CD4-positive, alpha-beta T cell treated with Interleukin-6 at 100 ng/mL for 8 hours (primary cell): ENCODE measurements around the gene HDAC4.

ENCODE experiments used
- DNase-seq: peaks from one replicate; pipeline ENCODE4 v3.0.0-alpha.2; 2020; ENCODE audit warnings: mixed read lengths, low spot score

Gene HDAC4

GRCh38 chr2:239022437-239023260 is 378.2 kb downstream of the HDAC4 start:
- no peak for DNase-seq

GRCh38 chr2:239021651-239022436 is 379.0 kb downstream of the HDAC4 start:
- DNase-seq, result no peak

DNA sequence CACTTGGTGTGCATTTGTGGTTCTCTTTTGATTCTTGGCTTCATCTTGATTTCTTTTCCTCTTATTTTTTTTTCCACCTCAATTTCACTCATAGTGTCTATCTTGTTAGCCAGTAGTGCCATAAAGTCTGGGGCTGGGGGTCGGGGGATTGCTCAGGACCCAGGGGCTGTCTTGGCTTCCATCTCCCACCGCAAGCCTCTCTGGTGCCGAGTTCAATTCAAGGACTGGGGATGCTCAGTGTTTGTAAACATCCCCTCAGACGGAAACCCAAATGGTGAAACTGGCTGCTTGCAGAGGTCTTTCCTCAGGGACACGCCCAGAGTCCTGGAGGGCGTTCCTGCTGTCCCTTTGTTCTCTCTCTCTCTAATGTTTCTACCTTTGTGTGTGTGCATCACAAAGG is 379.6 kb downstream of the HDAC4 start:
- DNase-seq, result no peak

- DNase-seq, result no peak
These were observed 380.2 kb downstream of the HDAC4 start for GRCh38 chr2:239020541-239021041.

- DNase-seq, result no peak
These were observed 381.6 kb downstream of the HDAC4 start for GRCh38 chr2:239019183-239019581.

GRCh38 chr2:239018271-239019182 is 382.3 kb downstream of the HDAC4 start:
- no peak for DNase-seq

DNA sequence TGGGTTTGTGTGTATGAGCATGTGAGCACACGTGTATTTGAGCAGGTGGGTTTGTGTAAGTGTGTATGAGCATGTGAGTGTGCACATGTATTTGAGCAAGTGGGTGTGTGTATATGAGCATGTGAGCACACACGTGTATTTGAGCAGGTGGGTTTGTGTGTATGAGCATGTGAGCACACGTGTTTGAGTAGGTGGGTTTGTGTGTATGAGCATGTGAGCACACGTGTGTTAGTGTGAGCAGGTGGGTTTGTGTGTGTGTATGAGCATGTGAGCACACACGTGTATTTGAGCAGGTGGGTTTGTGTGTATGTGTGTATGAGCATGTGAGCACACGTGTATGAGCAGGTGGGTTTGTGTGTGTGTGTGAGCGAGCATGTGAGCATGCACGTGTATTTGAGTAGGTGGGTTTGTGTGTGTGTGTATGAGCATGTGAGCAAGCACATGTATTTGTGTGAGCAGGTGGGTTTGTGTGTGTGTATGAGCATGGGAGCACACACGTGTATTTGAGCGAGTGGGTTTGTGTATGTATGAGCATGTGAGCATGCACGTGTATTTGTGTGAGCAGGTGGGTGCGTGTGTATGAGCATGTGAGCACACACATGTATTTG is 383.2 kb downstream of the HDAC4 start:
- no peak for DNase-seq

DNA sequence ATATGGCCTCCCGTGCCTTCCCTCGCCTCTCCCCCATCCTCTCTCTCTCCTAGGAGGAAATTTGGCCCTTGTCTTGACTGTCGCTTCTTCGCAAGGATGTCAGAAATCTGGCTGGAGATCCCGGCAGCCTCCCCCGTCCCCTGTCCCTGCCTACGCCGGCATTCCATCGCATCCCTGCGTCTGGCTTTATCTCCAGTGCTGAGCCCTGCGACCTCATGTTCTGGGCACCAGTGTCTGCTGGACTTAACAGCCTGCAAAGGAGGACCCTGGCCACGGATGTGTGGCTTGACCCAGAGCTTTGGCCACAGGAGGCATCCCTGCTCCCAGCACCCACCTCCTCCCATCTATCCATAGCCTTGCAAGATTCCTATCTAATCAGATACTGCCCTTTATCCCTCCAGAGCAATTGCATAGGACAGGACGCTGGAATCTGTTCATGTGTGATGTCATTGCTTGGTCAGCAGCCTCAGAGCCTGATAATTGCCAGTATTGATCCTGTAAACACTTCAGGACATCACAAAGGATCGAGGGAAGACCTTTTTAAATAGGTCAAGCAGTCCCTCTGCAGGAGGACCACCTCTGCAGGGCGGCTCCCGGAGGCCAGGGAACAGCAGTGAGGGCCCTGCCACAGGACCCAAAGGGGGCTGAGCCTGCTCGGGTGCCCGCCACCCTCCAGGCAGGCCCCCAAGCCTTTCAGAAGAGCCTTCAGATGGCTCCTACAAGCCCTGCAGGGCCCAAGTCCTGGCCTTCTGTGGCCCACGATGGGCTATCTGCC is 384.7 kb downstream of the HDAC4 start:
- no peak for DNase-seq

DNA sequence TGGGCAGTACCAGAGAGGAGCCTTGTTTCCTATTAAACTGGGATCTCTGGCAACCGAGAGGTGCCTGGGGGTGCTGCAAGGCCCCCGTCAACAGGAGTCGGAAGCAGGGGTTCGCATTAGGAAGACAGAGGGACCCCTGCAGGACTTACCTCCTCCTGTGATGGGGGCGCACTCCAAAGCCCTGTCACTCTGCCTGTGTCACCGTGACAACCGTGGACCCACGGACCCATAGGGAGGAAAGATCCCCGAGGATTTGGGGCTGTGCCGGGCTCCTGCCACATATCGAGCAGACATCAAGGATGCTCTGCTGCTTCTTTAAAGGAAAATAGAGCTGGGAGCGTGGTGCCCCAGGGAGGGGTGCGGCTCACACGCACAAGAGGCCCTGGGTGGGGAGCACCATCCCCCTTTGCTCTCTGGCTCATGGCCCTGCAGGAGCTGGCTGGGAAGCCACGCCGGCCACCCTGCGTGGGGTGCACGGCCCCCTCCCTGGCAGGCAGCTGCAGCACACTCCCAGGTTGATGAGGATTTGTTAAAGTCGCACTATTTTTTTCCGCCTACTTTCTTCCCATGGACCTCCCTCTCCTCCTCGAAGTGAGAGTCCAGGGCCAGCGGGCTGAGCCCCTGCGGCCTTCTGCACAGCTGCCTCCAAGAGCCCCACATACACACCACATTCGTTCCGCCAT is 385.5 kb downstream of the HDAC4 start:
- no peak for DNase-seq

- no peak for DNase-seq
These were observed 386.2 kb downstream of the HDAC4 start for GRCh38 chr2:239014458-239015217.

DNA sequence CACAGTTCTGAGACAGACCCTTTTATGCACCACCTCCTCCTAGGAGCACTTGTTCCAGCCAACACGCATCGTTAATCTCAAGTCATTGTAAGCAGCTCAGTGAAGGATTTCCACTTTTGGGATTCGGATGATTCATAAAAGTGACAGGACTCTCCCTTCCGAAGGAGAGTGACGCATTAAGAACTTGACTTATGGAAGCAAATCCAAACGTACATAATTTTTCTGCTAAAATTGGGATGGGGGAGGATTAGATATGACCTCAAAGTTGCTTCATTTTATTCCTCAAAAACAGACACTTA is 387.2 kb downstream of the HDAC4 start:
- DNase-seq, result no peak

- DNase-seq, result no peak
These were observed 387.7 kb downstream of the HDAC4 start for GRCh38 chr2:239012936-239013677.

GRCh38 chr2:239012228-239012627 is 388.6 kb downstream of the HDAC4 start:
- no peak for DNase-seq

GRCh38 chr2:239009589-239009961 is 391.2 kb downstream of the HDAC4 start:
- no peak for DNase-seq

DNA sequence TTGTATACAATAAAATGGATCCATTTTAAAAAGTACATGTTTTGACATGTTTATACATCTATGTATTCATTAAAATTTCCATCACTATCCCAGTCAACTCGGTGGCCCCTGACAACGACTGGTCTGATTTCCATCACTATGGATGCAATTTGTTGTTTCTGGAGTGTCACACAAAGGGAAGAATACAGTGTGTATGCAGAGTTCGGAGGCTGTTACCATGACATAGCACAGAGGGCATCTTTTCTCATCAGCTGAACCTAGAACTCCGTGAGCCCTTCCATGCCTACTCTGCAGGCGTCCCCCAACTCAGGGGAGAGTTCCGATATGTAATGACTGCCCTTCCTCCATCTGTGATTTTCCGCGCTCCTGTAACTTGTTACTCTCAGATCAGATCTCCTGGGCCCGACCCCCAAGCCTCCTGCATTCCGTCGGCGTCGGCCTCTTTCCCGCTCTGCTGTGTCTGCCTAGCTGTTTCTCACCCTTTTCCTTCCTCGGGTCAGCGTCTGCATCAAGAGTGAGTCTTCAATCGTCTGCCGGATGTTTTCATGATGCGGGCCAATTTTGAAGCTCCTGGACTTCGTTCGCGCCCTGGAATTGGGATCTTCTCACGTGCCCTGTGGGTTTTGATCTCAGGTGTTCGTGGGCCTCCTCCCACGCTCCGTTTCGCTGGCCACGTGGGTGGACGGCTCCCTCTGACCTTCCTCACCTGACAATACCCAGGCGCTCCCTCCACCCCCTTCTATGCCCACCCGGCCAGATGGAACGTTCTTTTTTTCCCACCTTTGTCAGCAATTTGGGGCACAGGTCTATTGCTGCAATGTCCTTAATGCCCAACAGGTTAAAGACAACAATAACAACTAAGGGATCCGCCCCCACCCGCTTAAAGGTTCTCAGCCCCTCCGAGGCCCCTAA is 391.9 kb downstream of the HDAC4 start:
- no peak for DNase-seq

DNA sequence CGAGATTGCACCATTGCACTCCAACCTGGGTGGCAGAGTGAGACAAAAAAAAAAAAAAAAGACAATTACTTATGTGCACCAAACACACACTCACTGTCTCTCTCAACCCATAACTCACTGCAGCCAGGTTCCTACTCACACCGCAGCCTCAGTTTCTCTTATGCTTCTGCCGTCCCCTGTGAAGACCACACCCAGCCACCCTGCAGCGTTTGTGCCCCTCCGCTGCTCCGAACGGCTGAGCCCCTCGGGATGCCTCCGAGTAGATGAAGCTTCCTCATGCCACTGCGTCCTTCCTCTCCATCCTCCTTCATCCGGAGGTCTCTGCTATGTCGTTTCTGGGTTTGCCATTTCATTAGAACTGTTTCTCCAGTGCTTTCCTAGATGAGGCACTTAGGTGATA is 392.8 kb downstream of the HDAC4 start:
- DNase-seq, result no peak

- no peak for DNase-seq
These were observed 394.1 kb downstream of the HDAC4 start for GRCh38 chr2:239006622-239007285.
